Non-pigmented ciliary epithelial cell (primary cell): ENCODE data around the gene SVIP.

Experiments
- DNase-seq: peaks from one replicate; pipeline ENCODE4 v3.0.0-alpha.2; 2010; ENCODE audit warnings: low read depth

SVIP gene

GRCh38 chr11:22792497-22792896, 37.1 kb downstream of the SVIP start:
- peak; percentile 46 for DNase-seq

GRCh38 chr11:22787551-22788162, 41.9 kb downstream of the SVIP start:
- peak; percentile 10 for DNase-seq

GRCh38 chr11:22787055-22787454, 42.5 kb downstream of the SVIP start:
- no peak for DNase-seq

GRCh38 chr11:22786475-22786874, 43.1 kb downstream of the SVIP start:
- no peak for DNase-seq

- peak; percentile 14 for DNase-seq
These were observed 44.4 kb downstream of the SVIP start for GRCh38 chr11:22785251-22785650.

GRCh38 chr11:22780952-22781593, 48.5 kb downstream of the SVIP start:
- DNase-seq = no peak

GRCh38 chr11:22779850-22780249, 49.8 kb downstream of the SVIP start:
- DNase-seq = no peak

- no peak for DNase-seq
These were observed 51.0 kb downstream of the SVIP start for GRCh38 chr11:22778642-22779041.

GRCh38 chr11:22775248-22775647, 54.4 kb downstream of the SVIP start:
- no peak for DNase-seq

GRCh38 chr11:22774716-22775115, 54.9 kb downstream of the SVIP start:
- DNase-seq = no peak

GRCh38 chr11:22769081-22769480, 60.5 kb downstream of the SVIP start:
- no peak for DNase-seq
